ENCODE results near the gene VPREB3.

Gene VPREB3

DNA sequence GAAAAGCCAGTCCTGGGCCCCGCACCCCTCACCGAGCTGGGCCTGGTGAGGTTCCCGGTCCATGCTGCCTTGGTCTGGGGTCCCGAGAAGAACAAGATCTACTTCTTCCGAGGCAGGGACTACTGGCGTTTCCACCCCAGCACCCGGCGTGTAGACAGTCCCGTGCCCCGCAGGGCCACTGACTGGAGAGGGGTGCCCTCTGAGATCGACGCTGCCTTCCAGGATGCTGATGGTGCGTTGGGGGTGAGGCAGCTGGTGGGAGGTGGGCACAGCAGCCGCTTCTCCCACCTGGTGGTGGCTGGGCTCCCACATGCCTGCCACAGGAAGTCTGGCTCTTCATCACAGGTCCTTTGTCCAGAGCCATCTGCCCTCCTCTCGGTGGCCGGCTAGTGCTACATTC is 28.0 kb upstream of the VPREB3 start:
- DNase-seq: no peak

DNA sequence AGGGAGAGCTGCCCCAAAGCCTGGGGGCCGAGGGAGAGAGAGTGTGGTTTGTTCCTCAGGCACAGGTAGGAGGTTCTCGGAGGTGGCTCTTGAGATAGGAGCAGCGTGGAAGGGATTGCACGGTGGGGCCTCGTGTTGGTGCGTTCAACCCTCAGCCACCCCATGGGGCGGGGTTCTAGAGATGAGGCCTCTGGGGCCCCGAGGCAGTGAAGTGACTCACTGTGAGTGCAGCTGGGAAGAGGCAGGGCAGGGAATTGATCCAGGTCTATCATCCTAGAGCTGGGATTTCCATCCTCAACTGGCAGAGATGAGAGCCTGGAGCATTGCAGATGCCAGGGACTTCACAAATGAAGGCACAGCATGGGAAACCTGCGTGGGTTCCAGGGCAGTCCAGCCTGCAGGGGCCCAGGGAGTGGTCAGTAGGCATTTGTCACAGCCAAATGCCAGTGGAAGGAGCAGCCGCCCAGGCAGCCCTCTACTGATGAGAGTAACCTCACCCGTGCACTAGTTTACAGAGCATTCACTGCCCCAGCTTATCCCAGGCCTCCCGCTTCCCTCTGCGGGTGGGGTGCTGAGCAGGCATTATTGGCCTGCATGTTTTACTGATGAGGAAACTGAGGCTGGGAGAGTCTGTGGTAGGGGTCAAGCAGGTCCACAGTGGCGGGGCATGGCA is 27.4 kb upstream of the VPREB3 start:
- no peak for DNase-seq

DNA sequence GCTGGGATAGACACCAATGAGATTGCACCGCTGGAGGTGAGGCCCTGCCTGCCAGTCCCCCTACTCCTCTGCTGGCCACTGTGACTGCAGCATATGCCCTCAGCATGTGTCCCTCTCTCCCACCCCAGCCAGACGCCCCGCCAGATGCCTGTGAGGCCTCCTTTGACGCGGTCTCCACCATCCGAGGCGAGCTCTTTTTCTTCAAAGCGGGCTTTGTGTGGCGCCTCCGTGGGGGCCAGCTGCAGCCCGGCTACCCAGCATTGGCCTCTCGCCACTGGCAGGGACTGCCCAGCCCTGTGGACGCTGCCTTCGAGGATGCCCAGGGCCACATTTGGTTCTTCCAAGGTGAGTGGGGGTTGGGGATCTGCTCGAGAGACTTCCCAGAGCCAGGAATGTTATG is 26.8 kb upstream of the VPREB3 start:
- no peak for DNase-seq

DNA sequence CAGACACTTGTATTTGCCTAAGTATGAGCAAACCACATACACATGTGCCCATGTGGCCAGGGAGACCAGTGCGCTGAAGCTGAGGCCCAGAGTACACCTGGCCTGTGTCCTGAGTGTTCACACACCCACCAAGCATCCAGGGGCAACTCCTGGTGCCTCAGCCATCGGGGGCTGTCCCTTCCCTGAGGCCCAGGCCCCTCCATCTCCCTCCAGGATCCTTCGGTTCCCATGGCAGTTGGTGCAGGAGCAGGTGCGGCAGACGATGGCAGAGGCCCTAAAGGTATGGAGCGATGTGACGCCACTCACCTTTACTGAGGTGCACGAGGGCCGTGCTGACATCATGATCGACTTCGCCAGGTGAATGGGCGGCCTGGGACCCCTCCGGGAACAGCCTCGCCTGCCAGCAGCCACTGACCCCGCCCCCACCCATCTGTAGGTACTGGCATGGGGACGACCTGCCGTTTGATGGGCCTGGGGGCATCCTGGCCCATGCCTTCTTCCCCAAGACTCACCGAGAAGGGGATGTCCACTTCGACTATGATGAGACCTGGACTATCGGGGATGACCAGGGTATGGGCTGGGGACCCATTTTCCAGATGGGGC is 26.0 kb upstream of the VPREB3 start:
- DNase-seq: no peak

DNA sequence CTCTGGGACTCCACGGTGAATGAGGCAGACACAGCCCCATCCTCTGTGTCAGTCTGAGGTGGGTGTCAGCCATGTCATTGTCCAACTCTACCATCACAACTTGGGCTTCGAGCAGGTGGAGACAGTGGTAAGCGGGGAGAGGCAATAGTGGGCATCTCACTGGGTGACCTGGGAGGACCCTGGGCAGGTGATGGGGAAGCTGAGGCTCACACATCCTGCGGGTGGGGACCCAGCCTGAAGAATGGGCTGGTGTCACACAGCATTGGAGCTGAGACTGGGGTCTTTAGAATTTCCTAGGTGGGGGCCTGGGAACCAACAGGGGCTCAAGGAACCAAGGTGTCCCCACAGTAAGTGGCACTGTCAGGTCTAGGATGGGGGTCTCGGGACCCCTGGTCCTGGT is 25.5 kb upstream of the VPREB3 start:
- no peak for DNase-seq

DNA sequence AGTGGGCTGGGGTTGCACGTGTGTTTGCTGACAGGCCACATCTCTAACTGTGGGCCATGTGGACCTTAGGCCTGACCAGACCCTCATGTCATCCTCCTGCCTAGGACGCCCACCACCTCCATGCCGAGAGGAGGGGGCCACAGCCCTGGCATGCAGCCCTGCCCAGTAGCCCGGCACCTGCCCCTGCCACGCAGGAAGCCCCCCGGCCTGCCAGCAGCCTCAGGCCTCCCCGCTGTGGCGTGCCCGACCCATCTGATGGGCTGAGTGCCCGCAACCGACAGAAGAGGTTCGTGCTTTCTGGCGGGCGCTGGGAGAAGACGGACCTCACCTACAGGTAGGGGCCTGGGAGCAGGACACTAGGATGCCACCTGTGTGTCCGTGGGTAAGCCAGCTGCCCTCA is 24.9 kb upstream of the VPREB3 start:
- DNase-seq: no peak

DNA sequence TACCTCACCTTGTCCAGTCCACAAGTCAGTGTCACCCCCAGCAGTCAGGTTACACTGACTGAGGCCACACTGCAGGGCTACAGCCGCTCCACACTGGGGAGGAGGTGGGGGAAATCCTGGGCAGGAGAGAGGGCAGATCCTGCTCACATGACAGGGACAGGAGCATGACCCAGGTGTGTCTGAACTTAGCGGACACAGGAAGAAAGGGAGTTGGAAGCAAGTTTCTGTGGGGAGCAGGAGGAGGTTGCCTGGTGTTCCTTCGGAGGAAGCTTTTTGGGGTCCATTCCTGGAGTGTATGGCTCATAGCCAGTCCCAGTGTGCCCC is 24.3 kb upstream of the VPREB3 start:
- no peak for DNase-seq

DNA sequence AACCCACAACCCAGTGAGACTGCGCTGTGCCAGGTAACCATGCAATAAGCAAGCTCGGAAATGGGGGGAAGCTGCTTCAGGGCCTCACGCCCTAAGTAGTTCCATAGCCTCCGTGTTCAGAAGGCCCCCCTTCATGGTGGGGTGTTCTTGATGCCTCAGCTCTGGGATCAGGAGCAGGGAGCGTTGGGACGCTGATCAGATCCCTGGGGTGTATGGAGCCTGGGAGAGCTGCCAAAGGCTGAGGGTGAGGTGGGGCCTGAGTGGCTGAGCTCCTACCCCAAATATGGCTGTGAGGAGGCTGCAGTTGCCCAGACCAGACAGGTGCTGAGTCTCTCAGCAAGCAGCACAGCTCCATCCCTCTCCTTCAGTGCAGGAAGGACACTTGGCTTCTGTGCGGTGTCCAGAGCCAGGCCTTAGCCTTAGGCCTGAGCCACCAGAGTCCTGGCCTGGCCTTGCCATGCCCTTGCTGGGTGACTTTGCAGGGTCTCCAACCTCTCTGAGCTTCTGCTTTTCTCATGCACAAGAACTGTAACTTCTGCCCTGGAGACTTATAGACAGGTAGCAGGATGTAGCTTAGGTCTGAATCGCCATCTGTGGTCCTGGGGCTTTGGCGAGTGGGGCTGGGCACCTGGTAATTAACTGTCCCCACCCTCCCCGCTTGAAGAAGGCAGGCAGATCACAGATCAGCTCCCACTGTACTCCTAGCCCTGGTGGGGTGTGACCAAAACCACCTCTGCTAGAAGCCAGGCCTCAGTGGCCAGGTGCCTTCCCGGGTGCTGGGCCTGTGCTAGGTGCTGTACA is 23.8 kb upstream of the VPREB3 start:
- DNase-seq: no peak

DNA sequence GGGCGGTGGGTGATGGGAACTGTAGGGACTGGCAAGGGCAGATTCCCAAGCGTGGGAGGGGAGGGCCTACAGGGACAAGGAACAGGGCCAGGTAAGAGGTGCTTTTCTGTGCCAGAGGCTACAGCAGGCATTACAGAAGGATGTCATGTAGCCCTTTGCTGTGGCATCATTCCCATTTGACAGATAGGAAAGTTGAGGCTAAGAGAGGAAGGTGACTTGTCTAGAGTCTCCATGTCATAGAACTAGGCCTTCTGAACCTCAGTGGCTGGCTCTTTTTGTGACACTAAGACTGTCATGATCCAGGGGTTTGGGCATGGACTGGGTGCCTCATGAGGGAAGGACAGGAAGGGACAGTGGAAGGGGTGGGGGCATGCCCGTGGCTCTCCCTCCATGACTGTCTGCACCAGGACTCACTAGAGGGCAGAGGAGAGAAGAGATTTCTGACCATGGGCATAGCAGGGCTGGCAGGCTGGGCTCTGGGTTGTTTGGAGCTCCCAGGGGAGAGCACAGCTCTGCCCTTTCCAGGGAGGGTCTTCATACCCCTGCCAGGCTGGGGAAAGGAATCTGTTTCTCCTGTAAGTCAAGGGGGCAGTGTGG is 21.7 kb upstream of the VPREB3 start:
- DNase-seq: no peak

DNA sequence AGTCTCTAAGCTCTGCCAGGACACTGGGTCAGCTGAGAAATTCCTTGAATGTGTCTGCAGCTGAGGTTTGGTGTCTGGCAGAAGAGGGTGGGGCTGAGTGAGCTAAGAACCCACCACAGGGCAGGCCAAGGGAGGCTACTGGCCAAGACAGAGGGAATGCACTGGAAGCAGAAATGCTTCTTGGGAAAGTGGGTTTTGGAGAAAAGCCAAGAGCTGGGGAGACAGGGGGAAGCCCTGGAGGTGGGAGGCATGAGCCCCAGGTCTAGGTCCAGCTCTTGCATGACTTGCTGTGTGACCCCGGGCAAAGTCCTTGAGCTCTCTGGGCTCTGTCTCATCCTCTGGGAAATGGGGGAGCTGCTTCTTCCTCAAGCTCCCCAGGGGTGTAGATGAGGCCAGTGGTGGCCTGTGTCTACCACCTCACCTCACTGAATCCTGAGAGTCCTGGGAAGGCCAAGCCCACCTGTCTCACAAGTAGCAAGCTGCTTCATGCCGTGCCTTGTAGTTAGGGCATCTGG is 20.8 kb upstream of the VPREB3 start:
- DNase-seq: no peak

DNA sequence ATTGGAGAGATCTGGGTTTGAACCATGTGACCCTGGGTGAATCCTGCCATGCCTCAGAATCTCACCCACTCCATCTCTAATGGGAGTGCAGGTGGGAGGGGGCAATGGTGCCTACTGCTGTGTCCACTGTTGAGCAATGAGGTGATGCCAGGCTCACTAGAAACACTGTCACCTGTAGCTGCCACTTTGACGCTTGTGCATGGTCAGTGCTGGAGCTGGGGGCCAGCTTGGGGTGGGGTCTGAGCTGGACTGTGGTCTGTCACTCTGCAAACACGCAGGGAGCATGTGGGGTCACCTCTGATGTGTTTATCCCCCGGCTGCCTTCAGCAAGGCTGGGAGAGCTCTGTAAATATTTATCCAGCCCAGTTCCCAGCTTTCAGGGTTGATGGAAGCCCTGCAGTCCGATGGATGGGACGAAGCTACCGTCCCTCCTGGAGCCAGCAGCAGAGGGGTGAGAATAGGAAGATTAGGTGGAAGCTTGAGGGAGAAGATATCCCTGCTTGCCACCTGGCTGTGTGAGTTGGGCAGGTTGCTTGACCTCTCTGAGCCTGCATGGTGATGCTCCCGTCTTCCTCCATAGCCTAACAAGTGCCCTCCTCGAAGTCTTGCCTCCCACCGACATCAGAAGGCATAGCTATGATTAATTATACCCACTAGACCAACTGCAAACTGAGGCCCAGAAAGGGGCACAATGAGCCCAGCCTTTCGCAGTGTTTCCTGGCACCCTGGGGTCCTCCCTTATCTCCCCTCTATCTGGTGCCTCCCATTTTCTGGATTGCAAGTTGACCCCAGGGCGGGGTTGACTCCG is 20.1 kb upstream of the VPREB3 start:
- DNase-seq: no peak

DNA sequence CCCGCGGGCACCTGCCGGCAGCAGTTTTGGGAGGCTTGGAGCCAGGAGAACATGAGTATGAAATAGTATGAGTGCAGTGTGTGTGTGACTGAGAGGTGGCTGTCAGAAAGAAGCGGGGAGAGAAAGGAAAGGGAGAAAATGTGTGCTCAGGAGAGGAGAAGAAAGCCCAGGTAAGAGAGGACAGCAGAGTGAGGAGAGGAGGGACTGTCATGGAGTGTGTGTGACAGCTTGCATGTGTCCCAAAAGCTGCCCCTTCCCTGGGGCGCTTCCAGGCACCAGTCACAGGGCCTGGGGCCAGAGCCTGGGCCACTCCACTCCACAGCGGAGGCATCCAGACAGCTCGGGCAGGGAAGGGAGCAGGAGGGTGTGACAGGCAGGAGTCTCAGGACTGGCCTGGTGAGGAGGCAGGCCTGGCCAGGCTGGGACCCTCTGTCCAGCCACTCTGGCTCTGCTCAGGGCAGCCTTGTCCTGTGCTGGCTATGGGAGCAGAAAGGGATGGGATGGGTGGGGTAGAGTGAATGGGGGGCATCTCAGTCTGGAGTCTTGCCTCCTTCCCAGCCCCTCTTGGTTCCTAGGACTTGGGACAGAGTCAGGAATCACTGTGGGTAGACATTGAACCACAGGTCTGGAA is 19.4 kb upstream of the VPREB3 start:
- DNase-seq: no peak

DNA sequence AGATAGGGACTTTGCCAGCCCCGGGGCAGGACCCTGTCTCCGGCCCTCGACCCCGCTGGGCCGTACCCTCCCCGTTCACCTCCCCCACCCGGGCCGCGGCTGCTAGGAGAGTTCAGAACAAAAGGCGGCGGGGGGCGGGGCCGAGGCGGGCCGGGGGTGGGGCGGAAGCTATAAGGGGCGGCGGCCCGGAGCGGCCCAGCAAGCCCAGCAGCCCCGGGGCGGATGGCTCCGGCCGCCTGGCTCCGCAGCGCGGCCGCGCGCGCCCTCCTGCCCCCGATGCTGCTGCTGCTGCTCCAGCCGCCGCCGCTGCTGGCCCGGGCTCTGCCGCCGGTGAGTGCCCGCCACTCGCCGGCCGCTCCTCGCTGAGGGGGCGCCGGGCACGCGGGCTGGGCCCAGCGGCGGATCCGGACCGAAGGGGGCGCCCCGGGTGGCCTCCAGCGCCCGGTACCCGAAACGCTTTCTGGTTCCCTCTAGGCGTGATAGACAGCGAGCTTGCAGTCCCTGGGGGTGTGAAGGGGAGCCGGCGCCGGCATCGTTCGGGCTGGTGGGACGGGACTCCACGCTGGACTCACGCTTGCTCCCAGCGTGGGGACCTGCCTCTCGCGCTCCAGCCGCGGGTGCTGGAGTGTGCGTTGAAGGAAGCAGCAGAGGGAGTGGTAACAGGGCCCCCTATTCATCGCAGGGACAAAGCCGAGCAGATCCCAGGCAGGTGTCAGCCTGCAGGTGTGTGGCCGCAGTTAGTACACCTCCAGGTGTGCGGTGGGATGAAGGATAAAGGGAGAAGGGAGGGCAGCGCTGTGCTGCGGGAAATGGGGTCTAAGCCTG is 18.6 kb upstream of the VPREB3 start, which contains the start of gene MMP11:
Gene MMP11 (plus strand): TSS at position 201 of the 825 bp plus-strand sequence. CDS start 22 bp downstream, at position 223.
- DNase-seq: no peak

DNA sequence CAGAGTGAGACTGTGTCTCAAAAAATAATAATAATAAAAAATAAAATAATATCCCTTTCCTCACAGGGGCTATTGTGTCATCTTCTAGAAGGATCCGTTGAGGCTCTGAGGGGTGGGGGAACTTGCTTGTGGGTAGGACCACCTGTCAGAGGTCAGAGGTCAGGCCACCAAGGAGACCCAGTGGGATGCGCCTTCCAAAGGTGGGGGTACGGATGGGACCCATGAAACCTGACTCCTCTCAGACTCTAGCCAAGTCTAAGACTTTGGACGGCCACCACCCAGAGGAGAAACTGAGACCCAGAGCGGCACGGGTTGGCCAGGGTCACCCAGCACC is 18.1 kb upstream of the VPREB3 start:
- DNase-seq: no peak

DNA sequence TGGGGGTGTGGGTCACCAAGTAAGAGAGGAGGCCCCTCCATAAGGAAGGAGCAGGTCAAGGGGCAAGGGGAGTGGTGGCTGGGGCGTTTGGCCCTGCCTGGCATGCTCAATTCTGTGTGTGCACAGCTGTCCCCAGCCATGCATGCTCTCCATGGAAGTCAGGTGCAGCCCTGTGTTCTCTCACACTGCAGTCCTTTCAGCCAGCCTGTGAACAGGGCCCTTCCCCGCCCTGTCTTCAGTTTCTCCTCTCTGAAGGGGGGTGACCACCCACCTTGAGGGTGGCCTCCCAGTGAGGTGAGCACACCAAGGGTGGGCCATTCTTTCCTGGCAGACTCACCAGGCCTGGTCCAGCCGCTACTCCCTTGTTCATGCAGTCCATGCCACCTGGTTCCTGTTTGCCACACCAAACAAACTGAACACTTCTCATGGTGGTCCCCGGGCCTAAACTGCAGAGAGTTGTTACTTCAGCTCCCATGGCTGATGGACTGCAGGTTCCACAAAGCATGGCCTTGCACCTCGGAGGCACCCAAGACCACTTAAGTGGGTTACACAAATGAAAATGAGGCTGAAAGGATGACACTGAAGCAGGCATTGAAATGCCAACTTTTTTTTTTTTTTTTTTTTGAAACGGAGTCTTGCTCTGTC is 15.2 kb upstream of the VPREB3 start:
- no peak for DNase-seq

DNA sequence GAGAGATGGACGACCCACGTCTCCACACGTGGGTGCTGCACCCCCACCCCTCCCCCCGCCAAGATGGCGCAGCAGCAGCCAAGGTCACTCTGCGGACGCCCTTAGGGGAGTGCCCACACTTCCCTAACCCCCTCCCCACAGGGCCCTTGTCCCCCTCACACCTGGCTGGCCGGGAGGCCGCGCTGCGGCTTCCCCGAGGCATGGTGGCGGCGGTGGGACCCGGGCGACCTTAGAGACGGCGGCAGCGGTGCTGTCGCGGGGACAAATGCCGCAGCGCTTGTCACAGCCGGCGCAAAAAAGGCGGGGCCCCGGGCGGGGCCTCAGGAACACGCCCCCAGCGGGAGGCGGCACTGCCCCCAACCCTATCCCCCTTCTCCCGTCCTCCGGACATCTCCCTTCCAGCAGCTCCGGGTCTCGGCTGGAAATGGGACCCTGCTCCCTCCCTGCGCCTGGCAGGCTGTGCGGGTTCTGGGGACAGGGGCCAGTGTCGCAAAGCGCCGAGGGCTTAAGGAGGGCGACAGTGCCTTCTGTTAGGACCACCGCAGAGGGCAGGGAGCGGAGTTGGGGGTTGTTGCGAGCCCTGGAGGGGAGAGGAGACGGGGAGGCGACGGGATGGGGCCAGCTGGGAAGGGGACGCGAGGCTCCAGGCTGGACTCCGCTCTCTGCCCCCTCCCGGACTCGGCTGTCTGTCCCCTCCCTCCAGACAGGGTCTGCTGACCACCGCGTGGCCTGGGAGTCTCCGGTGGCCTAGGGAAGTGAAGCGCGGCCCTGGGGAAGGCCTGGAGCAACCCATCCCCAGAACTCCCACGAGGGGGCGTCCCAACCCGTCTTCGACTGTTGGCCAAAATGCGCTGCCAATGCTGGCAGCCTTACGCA is 13.7 kb upstream of the VPREB3 start, which contains the start of gene CHCHD10:
Gene CHCHD10 (minus strand): TSS at position 300 of the 876 bp plus-strand sequence. CDS start 98 bp downstream, at position 202.
- DNase-seq: peak; percentile 40

DNA sequence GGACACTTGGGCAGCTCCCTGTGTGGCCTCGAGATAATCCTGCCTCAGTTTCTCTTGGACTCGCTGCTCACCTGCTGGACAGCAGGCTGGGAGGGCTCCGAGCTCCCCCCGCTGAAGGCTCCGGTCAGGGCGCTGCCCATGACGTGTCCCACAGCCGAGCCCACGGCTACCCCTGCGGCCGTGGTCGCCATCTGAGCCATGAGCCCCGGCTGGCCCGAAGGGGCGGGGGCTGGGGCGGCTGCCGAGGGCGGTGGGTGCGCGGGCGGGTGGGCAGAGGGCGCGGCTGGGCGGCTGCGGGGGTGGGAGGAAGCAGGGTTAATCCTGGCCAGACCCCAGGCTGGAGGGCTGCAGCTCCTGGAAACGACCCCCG is 13.1 kb upstream of the VPREB3 start:
- no peak for DNase-seq

DNA sequence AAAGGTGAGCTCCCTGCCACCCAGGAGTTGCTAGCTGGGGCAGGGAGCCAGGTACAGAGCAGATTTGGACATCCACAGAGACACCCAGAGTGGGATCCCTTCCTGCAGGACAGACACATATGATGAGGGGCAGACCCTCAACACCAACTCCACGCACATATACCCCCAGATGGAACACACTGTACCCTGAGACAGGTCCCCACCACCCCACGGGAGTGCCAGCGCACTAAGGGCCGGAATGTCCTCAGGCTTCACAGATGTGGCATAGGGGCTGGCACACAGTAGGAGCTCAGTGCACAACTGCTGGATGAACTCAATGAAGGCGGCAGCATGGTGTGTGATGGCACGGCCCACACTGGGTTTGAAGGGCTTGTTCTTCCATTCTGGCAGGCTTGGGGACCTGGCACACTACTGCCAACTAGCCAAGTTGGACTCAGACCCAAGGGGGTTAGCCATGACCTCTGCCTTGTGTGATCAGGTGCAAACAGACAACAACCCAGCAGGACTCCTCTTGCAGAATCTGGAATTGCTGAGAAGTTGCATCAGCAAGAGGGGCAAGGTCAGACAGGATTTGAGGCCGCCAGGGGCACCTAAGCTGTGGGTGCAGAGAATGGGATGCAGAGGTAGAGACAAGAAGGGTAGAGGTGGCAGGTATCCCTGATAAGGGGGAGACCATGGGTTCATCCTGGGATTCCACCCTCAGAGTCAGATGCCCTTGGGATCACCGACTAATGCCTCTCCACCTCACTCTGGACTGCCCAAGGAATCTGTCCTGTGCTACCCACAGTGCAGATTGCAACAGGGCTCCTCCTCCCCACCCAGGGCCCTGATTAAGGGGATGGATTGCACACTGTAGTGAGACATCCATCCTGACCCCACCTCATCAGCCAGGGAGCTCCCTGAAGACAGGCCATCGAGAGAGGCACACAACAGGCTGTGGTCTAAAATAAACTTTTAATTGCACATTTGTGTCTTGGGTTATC is 11.0 kb upstream of the VPREB3 start:
- DNase-seq: no peak

DNA sequence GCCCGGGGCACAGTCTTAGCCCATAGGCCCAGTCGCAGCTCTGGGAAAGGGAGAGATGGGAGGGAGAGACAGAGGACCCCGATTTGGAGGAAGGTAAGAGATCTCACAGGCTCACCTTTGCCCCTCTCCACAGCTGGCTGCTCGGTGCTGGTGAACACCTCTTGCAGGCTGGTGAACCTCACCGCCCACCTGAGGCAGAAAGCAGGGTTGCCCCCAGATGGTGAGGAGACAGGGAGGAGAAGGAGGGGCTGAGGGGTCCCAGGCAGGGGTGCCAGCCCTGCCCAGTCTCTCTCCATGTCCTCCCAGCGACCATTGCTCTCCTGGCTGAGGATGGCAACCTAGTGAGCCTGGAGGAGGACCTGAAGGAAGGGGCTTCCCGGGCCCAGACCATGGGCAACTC is 9.7 kb upstream of the VPREB3 start:
- no peak for DNase-seq

Data from NCI-H1694 treated with DMSO at 0.1 percent for 48 hours (cell line).